OCI-LY1 (cell line): Measurements from ENCODE around the gene CNOT3.

Source experiments
- CTCF ChIP-seq: fragments of 200-600 bp; sonication (generic), shearing (Covaris generic); IDR thresholded peaks from 2 replicates; pipeline ENCODE4 v1.5.1; 2017; ENCODE audit warnings: mild to moderate bottlenecking, antibody characterized with exemption, low read length, moderate library complexity, mixed read lengths
- EZH2 ChIP-seq: fragments of 200-600 bp; sonication (generic), shearing (Covaris generic); IDR thresholded peaks from 2 replicates; pipeline ENCODE4 v1.8.0; 2017; ENCODE audit warnings: borderline replicate concordance, mixed run types, mild to moderate bottlenecking, antibody characterized with exemption, low read length, moderate library complexity, mixed read lengths

- TF ChIP-seq CTCF (no peak), EZH2 (no peak)
Measured at GRCh38 chr19:54153731-54154326, 16.3 kb downstream of the CNOT3 start.
